ENCODE results near the gene GBF1. TPM values are rescaled to one million over a fixed set of nuclear protein-coding genes. Genes with fewer than 3 reads are reported as not detected.

GBF1 gene
- total and polyA plus RNA-seq, 2 of the 13 experiments (the other 11 are each of a cell fraction or from before 2014, with no cell fraction given), result 17.1 to 21.9 TPM

- no TSS peak for BruUV-seq (replicated peaks)
- intact Hi-C loops (cut with micrococcal nuclease; ENCODE audit: unreplicated experiment), result no loop called here
- Histone ChIP-seq H2AFZ (ENCODE audit: low read length) (no peak overlapping the region), H3K4me1 (ENCODE audit: insufficient read depth, low read length) (peaks cover 34% of the 10 kb centered on the region), H3K9ac (ENCODE audit: insufficient read depth, low read depth, low read length) (peak overlapping the region; percentile 48), H3K36me3 (replicated peaks in 1 of 2; ENCODE audit: control insufficient read depth in 1 of 2, insufficient read depth in 2 of 2, low read length in 2 of 2) (no peaks in the 10 kb centered on the region), H4K20me1 (ENCODE audit: insufficient read depth, low read length) (peaks cover 1% of the 10 kb centered on the region), H3K79me2 (ENCODE audit: insufficient read depth, low read length) (peaks cover 4% of the 10 kb centered on the region), H3K9me3 (ENCODE audit: low read length) (no peaks in the 10 kb centered on the region), H3K27ac (ENCODE audit: extremely low read length, insufficient read depth, low read length) (no peak overlapping the region), H3K27me3 (ENCODE audit: control insufficient read depth in 1 of 2, insufficient read depth in 2 of 2, low read length in 2 of 2) (peaks cover 10 to 57% of the 10 kb centered on the region in 2 experiments; a peak in 4 of 5 replicates), H3K4me3 (replicated peaks in 1 of 3; ENCODE audit: insufficient read depth in 1 of 3, low read depth in 2 of 3, low read length in 3 of 3) (peak overlapping the region; percentile 61 to 75 (median 61)), H3K4me2 (ENCODE audit: low read depth, low read length) (peak overlapping the region; percentile 97)
- in situ Hi-C loops (cut with HindIII; ENCODE audit: extremely low pct_ligation_motif_present, low pct_unique_long_range_greater_than_20kb), result no loop called here
- ATAC-seq (peak; percentile 29), DNase-seq (ENCODE audit: low spot score) (no peak), FAIRE-seq (no peak)
- CTCF ChIA-PET (ENCODE audit: low intra/inter-chr PET ratio, low total read pairs), result interaction anchor here (1.3 kb wide), 1 partner anchor 11 kb away, joined by 3 read pairs; no protein-coding TSS in a partner anchor
- POLR2A ChIA-PET, result no interaction called here
- whole genome bisulfite sequencing (ENCODE audit: low lambda C conversion rate), result under 1% methylated on average over 19 of the region's 20 CpGs
- TF ChIP-seq ZBTB43 (CRISPR knock-in tag; conservative IDR thresholded peaks at IDR 0.05) (0 out of 2 replicates have a peak, but pooled peaks have one; percentile 18), ZNF510 (CRISPR knock-in tag; IDR thresholded peaks at IDR 0.05; ENCODE audit: low read depth) (no peak), ZNF687 (CRISPR knock-in tag; IDR thresholded peaks at IDR 0.05) (no peak; the same call in 1 of the 2 replicates), UBTF (CRISPR knock-in tag; IDR thresholded peaks at IDR 0.05) (0 out of 2 replicates have a peak, but pooled peaks have one; percentile 1), MTF2 (CRISPR knock-in tag; IDR thresholded peaks at IDR 0.05; ENCODE audit: borderline replicate concordance) (0 out of 2 replicates have a peak, but pooled peaks have one; percentile 80), ZFP36 (IDR thresholded peaks at IDR 0.05; ENCODE audit: borderline replicate concordance, low read depth, low read length, partially characterized antibody) (no peak), ZNF580 (CRISPR knock-in tag; IDR thresholded peaks at IDR 0.05; ENCODE audit: borderline replicate concordance, low read depth) (peak; percentile 33; the same call in 1 of the 2 replicates), ZNF230 (CRISPR knock-in tag; IDR thresholded peaks at IDR 0.05) (0 out of 2 replicates have a peak, but pooled peaks have one; percentile 54), ZNF501 (CRISPR knock-in tag; IDR thresholded peaks at IDR 0.05) (no peak), SRY (CRISPR knock-in tag; IDR thresholded peaks at IDR 0.05) (peak; percentile 60; the same call in 1 of the 2 replicates), FOXC1 (CRISPR knock-in tag; IDR thresholded peaks at IDR 0.05; ENCODE audit: borderline replicate concordance) (0 out of 2 replicates have a peak, but pooled peaks have one; percentile 42), PAX8 (CRISPR knock-in tag; IDR thresholded peaks at IDR 0.05; ENCODE audit: borderline replicate concordance) (0 out of 2 replicates have a peak, but pooled peaks have one; percentile 45), ZNF607 (CRISPR knock-in tag; IDR thresholded peaks at IDR 0.05; ENCODE audit: borderline replicate concordance) (peak; percentile 13; the same call in 1 of the 2 replicates), ZNF350 (CRISPR knock-in tag; IDR thresholded peaks at IDR 0.05; ENCODE audit: borderline replicate concordance, low read depth) (0 out of 2 replicates have a peak, but pooled peaks have one; percentile 3)
These were observed 4.3 kb upstream of the GBF1 start for GRCh38 chr10:102241032-102241443.
